HG02798 (cell line): ENCODE results near the gene LEUTX.
"Not testable (repeated sequence)": the region's sequence is repeated elsewhere in the genome, so short reads cannot be mapped to it uniquely, and the experiment has no call there.

Experiments
- ATAC-seq: cut with Tn5 transposase; IDR thresholded peaks from one replicate; pipeline ENCODE4 v1.9.1; 2021; ENCODE audit warnings: mild to moderate bottlenecking; ENCODE audit not compliant: unreplicated experiment, poor library complexity

The LEUTX gene

DNA sequence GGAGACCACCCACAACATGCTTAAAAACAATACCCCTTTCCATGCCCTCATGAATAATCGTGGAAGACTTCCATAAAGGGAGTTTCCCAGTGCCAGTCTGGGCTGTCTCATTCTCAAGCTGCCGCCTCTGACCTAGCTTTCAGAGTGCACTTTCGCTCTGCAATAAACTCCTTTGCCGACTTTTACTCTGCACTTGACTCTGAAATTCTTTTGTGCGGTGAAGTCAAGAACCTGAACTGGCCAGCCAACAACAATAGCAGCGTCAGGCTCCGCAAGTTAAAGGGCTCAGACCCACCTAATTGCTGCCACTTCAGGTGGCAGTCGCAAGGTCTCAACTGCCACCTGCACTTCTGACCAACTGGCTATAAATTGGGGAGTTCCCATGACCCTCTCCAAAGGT is 10.3 kb upstream of the LEUTX start:
- no peak for ATAC-seq

DNA sequence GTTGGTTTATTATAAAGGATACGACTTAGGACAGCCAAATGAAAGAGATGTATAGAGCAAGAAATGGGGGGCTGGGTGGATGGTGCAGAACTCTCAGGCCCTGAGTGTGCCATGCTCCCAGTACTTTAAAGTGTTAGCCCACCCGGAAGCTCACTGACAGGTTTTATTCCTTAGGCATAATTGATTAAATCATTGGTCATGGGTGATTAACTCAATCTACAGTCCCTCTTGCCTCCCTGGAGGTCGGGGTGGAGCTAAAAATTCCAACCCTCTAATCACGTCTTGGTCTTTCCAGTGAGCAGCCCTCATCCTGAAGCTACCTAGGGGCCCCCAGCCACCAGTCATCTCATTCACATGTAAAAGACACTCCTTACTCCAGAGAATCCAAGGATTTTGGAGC is 9.9 kb upstream of the LEUTX start:
- no peak for ATAC-seq

DNA sequence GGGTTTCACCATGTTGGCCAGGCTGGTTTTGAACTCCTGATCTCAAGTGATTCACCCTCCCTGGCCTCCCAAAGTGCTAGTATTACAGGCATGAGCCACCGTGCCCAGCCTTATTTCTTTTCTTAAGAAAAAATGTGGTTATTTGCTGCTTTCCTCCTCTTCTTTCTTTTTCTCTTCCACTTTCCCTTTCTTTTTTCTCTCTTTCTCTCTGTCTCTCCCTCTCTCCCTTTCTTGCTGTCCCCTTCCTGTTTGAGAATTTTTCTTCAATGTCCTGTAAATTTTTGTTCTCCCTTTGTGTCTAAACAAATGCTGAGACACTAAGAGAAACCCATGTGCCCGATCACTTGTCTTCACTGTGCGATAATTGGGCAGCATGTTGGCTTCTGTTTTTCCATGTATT is 2.2 kb downstream of the LEUTX start:
- no peak for ATAC-seq

DNA sequence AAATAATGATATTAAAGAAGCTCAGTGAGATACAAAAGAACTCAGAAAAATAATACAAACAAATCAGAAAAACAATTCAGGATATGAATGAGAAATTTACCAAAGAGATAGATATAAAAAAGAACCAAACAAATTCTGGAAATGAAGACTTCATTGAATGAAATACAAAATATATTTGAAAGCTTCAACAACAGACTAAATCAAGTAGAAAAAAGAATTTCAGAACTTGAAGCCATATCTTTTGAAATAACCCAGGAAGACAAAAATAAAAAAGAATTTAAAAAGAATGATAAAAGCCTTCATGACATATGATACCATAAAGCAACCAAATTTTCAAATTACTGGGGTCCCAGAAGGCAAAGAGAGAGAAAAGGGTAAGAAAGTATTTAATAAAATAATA is 9.6 kb downstream of the LEUTX start:
- ATAC-seq: no peak

DNA sequence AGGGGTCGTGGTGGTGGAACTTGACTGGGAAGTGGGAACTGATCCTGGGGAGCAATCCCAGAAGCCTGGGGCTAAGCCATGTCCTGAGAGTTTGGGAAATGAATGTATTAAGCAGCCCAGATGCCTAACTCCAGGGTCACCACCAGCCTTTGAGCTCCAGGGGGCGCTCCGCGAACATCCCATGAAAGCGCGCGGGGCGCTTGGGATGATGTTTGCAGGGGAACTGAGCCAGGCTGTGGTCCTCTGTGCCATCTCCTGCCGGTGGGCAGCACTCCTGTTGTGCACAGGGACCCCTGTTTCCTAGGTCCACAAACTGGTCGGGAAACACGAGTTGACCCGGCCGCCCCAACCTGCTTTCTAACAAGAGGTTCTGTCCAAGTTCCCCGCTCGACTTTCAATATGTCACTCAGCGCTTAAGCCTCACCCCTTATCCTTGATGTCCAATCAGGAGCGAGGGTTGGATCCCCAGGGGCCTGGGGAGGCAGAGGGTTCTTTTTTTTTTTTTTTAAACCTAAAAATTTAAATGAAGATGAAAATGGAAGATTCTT is 14.4 kb downstream of the LEUTX start:
- ATAC-seq: peak; percentile 77

DNA sequence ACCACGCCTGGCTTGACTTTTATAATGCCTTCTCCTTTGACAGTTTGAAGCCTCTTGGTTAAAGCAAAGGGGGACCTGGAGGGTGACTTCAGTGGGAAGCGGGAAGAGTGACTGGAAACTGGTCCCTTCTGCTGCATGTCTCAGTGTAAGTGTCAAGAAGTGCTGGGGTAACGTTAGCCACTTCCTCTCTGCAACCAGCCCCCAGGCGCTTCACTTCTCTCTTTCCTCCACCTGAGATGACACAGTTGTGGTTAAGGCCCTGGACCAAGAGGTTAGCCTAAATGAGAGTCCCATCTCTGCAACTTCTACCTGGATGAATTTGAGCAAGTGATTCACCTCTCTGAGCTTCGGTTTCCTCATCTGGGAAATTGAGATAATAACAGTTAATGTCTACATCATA is 16.3 kb downstream of the LEUTX start:
- no peak for ATAC-seq

DNA sequence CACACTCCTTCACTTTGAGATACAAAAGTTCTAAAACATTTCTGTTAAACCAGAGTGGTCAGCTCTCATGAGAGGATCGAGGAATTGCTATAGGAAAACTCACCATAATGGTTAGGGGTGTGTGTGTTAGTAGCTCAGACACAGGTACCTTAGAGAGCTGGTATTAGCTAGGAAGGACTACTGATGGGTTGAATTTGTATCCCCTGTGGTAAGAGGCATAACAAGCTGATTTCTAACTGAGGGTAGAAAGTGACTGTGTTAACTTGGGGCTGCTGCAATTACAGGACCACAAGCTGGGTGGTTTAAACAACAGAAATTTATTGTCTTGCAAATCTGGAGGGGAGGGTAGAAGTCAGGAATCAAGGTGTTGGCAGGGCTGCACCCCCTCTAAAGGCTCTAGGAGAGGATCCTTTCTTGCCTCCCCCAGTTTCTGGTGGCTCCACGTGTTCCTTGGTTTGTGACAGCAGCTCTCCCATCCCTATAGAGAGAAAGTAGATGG is 17.4 kb downstream of the LEUTX start:
- ATAC-seq: no peak

DNA sequence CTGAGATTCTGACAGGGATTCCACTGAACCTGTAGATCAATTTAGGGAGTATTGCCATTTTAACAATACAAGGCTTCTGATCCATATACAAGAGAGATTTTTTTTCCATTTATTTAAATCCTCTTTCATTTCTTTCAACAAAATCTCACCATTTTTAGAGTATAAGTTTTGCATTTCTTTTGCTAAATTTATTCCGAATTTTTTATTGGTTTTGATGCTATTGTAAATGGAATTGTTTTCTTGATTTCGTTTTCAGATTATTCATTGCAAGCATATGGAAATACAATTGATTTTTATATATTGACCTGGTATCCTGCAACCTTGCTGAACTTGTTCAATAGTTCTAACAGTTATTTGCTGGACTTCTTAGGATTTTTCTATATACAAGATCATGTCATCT is 18.4 kb downstream of the LEUTX start:
- no peak for ATAC-seq

DNA sequence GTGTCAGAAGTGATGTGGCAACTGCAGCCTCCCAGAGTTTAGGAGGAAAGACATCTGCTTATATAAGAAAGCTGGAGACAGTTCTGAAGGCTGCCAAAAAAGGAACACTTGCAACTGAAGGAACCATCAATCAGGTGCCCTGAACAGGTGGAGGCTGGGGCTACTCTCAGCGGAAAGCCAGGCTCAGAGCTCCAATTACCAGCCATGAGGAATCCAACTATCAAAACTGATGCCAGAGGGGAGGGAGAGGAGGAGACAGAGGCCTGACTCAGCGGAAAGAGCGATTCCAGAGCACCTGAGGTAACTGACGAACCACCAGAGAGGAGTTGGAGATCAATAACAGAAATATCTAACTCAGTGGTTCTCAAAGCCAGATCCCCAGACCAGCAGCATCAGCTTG is 24.3 kb downstream of the LEUTX start:
- no peak for ATAC-seq

DNA sequence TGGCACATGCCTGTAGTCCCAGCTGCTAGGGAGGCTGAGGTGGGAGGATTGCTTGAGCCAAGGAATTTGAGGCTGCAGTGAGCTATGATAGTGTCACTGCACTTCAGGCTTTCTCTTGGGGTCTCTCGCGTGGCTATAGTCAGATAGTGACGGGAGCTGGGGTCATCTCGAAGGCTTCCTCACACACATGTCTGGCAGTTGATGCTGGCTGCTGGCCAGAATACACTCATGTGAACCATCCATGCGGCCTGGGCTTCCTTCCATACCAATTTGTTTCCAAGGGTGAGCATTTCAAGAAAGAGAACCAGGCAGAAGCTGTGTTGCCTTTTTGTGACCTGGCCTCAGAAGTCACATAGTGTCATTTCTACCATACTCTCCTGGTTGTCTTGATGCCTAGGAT is 26.4 kb downstream of the LEUTX start:
- no peak for ATAC-seq

DNA sequence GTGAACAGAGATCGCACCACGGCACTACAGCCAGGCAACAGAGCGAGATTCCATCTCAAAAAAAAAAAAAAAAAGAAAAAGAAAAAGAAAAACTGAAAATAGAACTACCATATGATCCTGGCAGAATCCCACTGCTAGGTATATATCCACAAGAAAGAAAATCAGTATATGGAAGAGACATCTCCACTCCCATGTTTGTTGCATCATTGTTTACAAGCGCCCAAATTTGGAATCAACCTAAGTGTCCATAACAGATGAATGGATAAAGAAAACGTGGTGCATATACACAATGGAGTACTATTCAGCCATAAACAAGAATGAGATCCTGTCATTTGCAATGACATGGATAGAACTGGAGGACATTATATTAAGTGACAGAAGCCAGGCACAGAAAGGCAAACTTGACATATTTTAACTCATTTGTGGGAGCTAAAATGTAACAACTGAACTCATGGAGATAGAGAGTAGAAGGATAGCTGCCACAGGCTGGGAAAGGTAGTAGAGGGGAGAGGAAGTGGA is 29.3 kb downstream of the LEUTX start:
- no peak for ATAC-seq

DNA sequence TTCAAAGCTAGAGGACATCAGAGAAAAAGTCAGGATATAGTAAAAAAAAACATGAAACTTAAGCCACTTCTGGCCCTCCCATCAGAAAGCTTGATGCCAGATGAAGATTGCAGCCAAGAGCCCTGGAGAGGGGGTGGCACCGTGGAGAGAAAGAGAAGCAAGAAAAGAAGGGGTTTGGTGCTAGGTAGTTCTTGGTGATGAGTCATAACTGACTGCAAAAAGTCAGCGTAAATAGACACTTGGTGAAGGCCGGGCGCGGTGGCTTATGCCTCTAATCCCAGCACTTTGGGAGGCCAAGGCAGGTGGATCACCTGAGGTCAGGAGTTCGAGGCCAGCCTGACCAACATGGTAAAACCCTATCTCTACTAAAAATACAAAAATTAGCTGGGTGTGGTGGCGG is 30.0 kb downstream of the LEUTX start:
- ATAC-seq: not testable (repeated sequence)

DNA sequence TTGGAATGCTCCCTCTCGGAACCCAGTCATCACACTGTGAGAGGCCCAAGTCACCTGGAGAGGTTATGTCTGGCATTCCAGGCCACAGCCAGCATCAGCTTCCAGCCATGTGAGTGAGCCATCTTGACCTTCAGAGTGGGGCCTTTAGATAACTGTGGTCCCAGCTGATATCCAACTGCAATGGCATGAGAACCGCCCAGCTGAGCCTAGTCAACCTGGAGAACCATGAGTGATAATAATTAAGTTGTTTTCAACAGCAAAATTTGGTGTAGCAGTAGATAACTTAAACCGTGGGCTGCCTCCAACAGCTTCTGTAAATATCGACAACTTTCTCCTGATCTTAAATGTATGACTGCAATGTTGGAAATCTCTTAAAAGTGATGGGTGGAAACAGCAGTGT is 30.7 kb downstream of the LEUTX start:
- ATAC-seq: no peak

DNA sequence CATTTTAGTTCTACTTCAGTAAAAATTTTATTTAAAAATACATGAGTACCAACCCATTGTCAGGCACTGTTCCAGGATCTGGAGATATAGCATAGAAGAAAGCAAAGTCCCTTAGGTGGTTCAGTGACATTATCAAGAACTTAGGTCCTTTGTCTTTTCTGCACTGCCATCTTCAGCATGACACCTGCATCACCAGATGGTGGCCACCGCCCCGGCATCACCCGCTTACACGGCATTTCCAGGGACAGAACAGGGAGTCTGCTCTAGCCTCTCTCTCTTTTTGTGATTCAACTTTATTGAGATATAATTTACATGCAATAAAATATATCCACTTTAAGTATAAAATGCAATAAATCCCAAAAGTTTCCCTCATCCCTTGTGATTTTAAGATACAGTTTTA is 31.8 kb downstream of the LEUTX start:
- ATAC-seq: no peak

DNA sequence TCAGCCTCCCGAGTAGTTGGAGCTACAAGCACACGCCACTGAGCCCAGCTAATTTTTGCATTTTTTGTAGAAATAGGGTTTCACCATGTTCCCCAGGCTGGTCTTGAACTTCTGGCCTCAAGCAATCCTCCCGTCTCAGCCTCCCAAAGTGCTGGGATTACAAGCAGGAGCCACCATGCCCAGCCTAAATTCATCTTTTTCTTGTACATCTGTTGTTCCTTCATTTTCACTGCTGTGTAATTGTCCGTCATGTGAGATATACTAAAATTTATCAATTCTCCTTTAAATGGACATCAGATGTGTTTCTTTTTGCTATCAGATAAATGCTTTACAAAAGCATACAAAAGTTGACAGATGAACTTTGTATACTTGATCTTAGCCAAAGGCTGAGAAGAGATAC is 32.4 kb downstream of the LEUTX start:
- ATAC-seq: no peak

DNA sequence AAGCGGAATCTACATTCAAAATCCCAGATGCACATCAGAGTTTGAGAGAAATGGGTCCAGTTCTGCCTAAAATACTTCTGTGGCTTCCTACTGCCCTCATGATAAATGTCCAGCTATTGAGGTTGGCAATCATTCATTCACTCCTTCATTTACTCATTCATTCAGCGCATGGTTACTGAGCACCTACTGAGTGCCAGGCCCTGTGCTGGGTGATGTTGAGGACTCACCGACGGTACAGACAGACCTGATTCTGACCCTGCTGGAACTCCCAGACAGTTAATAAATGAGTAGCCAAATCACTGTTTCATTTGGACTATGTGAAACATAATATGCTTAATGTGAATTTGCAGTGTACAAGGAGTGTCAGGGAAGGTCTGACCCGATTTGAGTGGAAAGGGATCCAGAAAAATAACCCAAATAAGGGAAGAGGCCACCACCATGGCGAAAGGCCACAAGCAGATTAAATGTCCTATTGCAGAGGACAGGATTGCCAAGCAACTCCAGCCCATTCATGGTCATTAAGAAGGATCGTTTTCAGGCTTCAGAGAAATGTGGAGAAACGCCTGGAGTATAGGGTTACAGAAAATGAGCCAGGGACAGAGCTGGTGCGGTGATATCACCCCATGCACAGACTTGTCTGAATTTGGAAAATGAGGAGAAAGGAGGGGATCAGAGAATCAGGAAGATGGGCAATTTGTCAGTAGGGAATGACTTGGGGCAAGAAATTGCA is 34.8 kb downstream of the LEUTX start:
- ATAC-seq: no peak

DNA sequence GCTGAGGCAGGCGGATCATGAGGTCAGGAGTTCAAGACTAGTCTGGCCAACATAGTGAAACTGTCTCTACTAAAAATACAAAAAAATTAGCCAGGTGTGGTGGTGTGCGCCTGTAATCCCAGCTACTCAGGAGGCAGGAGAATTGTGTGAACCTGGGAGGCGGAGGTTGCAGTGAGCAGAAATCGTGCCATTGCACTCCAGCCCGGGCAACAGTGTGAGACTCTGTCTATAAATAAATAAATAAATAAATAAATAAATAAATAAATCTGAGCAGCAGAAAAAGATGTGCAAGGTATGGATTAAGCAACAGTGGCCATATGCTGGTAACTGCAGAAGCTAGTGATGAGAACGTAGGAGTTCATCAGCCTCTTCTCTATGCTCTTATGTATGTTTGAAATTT is 35.5 kb downstream of the LEUTX start:
- not testable (repeated sequence) for ATAC-seq

DNA sequence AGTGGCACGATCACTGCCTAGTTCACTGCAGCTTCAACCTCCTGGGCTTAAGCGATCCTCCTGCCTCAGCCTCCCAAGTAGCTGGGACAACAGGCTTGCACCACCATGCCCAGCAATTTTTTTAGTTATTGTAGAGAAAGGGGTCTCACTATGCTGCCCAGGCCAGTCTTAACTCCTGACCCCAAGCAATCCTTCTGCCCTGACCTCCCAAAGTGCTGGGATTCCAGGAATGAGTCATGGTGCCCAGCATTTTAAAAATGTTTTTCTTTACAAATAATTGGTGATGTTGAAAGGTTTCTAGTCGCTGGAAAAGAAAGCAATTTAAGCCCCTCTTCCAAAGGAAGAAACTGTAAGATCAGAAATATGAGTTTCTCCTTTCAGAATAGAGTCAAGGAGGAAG is 35.9 kb downstream of the LEUTX start:
- ATAC-seq: no peak

DNA sequence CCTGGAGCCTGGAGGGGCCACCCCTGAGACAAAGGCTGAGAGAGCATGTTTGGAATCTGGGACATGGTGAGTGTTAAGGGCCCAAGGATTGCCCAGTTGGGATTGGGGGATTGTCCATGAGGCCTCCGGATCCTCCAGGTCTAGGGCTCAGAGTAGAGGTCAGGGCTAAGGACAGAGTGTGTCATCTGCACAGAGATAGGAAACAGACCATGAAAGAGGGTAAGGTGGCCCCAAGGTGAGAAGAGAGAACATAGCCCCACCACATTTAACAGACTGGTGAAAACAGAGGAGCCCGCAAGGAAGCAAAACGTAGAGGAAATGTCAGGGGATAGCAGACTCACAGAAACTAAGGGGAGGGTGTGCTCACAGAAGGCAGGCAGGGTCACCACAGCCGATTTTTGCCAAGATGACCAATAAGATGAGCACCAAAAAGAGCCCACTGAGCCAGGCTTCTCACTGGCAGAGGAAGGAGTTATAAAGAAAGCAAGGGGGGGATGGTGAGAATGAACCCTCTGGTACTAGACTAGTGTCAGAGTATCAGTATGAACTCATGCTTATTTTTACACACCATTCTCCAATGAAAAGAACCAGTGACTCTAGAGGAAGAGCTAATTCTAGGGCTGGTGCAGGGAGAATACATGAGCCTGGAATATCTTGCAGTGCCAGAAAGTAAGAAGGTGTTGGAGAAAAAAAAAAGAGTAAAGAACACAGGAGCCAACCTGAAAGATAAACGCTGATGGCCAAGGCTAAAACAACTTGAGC is 37.8 kb downstream of the LEUTX start:
- no peak for ATAC-seq

DNA sequence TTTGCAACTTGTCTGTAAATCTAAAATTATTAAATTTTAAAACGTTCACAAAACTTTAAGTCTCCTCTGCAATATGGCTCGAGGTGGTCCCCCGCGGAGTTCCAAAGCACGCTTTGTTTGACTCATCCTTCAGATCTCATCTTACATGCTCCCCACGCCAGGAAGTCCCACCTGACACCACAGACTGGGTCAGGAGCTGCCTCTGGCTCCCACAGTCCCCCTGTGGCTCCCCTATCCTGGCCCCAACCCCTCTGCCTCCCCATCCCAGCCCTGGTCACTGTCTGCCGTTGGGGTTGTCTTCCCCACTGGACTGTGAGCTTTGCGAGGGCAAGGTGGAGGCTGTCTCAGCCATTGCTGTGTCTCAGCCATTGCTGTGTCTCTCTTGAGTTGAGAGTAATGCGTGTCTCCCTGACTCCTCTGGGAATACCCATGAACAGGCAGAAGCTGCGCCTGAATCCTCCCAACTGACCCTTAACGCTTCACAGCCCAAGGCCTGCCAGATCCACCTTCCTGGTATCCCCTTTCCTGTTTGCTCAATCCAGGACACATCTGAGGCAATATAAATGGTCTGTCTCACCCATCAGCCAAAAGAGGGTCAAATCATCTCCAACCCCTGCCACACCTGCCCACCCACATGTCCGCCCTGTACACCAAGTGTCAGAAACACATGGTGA is 39.4 kb downstream of the LEUTX start:
- ATAC-seq: no peak

DNA sequence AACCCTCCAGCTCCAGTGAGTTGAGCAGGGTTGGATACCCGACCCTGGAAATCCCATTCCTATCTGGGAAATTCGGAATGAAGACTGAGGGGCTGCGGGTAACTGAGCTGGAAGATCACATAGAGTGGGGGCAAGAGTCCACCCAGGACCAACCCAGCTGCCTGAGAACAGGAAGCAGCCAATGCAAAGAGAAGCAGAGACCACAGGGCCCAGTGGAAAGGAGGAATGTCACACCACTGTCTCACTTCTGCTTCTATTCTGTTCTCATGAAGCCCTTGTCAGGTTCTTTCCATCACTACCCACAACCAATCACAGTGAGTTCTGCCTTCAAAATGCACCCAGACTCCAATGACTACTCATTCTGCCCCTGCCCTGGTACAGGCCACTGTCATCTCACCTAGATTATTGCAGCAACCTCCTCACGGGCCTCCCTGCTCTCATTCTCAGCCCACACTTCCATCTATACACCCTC is 40.0 kb downstream of the LEUTX start:
- peak; percentile 83 for ATAC-seq
